Neuronal stem cell (in vitro differentiated cells): ENCODE data around the gene UCN.
"Not testable (repeated sequence)": the region's sequence is repeated elsewhere in the genome, so short reads cannot be mapped to it uniquely, and the experiment has no call there.

ENCODE experiments used
- DNase-seq: peaks from one replicate; pipeline ENCODE4 v3.0.0-alpha.2; 2013; ENCODE audit warnings: low spot score
- H2AFZ ChIP-seq: one replicate; pipeline ENCODE4 v1.6.1; 2013; ENCODE audit warnings: mild to moderate bottlenecking, low read length, inconsistent platforms
- H2AK5ac ChIP-seq: 2 replicates; pipeline ENCODE4 v1.6.1; 2013; ENCODE audit warnings: low read depth, mild to moderate bottlenecking, inconsistent platforms, low read length, moderate library complexity, mixed read lengths
- H2BK120ac ChIP-seq: 2 replicates; pipeline ENCODE4 v1.6.1; 2013; ENCODE audit warnings: low read depth, mild to moderate bottlenecking, inconsistent platforms, low read length, moderate library complexity, mixed read lengths
- H2BK12ac ChIP-seq: one replicate; pipeline ENCODE4 v1.6.1; 2013; ENCODE audit warnings: low read length, inconsistent platforms
- H2BK15ac ChIP-seq: 2 replicates; pipeline ENCODE4 v1.6.1; 2013; ENCODE audit warnings: mild to moderate bottlenecking, low read length, inconsistent platforms, mixed read lengths
- H2BK5ac ChIP-seq: one replicate; pipeline ENCODE4 v1.6.1; 2013; ENCODE audit warnings: inconsistent platforms, mild to moderate bottlenecking, low read length, moderate library complexity
- H3K14ac ChIP-seq: one replicate; pipeline ENCODE4 v1.6.1; 2013; ENCODE audit warnings: low read length, inconsistent platforms
- H3K18ac ChIP-seq: 2 replicates; pipeline ENCODE4 v1.6.1; 2013; ENCODE audit warnings: low read length, inconsistent platforms
- H3K23ac ChIP-seq: 2 replicates; pipeline ENCODE4 v1.6.1; 2013; ENCODE audit warnings: low read depth, mild to moderate bottlenecking, mixed read lengths, low read length, inconsistent platforms; ENCODE audit not compliant: poor library complexity
- H3K27ac ChIP-seq: replicated peaks from 3 replicates; pipeline ENCODE4 v1.5.1; 2013; ENCODE audit warnings: low read length, inconsistent platforms
- H3K27me3 ChIP-seq, 3 experiments: 2 replicates each; pipeline ENCODE4 v1.6.1; 2013; ENCODE audit warnings: low read length in 3 of 3, mild to moderate bottlenecking in 2 of 3, inconsistent platforms in 1 of 3, low read depth in 1 of 3, mixed read lengths in 1 of 3, moderate library complexity in 1 of 3; ENCODE audit not compliant: control insufficient read depth in 3 of 3, insufficient read depth in 3 of 3
- H3K36me3 ChIP-seq, 2 donors: replicated peaks in 1 of 2; 2 replicates each; pipeline ENCODE4 v1.6.1; 2013; ENCODE audit warnings: low read length in 2 of 2; ENCODE audit not compliant: control insufficient read depth in 2 of 2, insufficient read depth in 2 of 2
- H3K4ac ChIP-seq: 2 replicates; pipeline ENCODE4 v1.6.1; 2013; ENCODE audit warnings: inconsistent platforms, mild to moderate bottlenecking, low read length, moderate library complexity
- H3K4me1 ChIP-seq, 2 donors: 1 replicate in 1 of 2; 2 replicates in 1 of 2; pipeline ENCODE4 v1.6.1; 2013; ENCODE audit warnings: low read length in 2 of 2, low read depth in 1 of 2; ENCODE audit not compliant: control insufficient read depth in 2 of 2, insufficient read depth in 1 of 2
- H3K4me2 ChIP-seq: one replicate; pipeline ENCODE4 v1.6.1; 2013; ENCODE audit warnings: mild to moderate bottlenecking, low read length, inconsistent platforms; ENCODE audit not compliant: insufficient read depth, poor library complexity, severe bottlenecking
- H3K4me3 ChIP-seq, 2 donors: 2 replicates each; pipeline ENCODE4 v1.5.1; 2013; ENCODE audit warnings: low read length in 2 of 2, mild to moderate bottlenecking in 2 of 2, inconsistent platforms in 1 of 2, moderate library complexity in 1 of 2
- H3K79me1 ChIP-seq: one replicate; pipeline ENCODE4 v1.6.1; 2013; ENCODE audit warnings: low read depth, mild to moderate bottlenecking, inconsistent platforms, low read length, moderate library complexity
- H3K9ac ChIP-seq: one replicate; pipeline ENCODE4 v1.6.1; 2013; ENCODE audit warnings: mild to moderate bottlenecking, low read depth, low read length, inconsistent platforms; ENCODE audit not compliant: poor library complexity
- H3K9me3 ChIP-seq, 2 donors: replicated peaks in 1 of 2; 2 replicates each; pipeline versions ENCODE3 to v1.6.1; 2013; ENCODE audit warnings: low read length in 2 of 2, mild to moderate bottlenecking in 2 of 2, inconsistent platforms in 1 of 2, low read depth in 1 of 2, mixed read lengths in 1 of 2, moderate library complexity in 1 of 2; ENCODE audit not compliant: control insufficient read depth in 2 of 2, insufficient read depth in 1 of 2
- H4K8ac ChIP-seq: one replicate; pipeline ENCODE4 v1.6.1; 2013; ENCODE audit warnings: low read depth, mild to moderate bottlenecking, inconsistent platforms, low read length, moderate library complexity
- H4K91ac ChIP-seq: one replicate; pipeline ENCODE4 v1.6.1; 2013; ENCODE audit warnings: low read length, low read depth, mild to moderate bottlenecking, inconsistent platforms; ENCODE audit not compliant: poor library complexity
- WGBS, 2 donors: extraction: QIAGEN DNeasy Blood & Tissue Kit; methylation state at CpG; one replicate each; pipeline ENCODE4 v1.1.7; 2013; ENCODE audit warnings: missing lambda C conversion rate in 2 of 2, mixed read lengths in 1 of 2; ENCODE audit not compliant: insufficient read length in 2 of 2, insufficient replicate concordance in 1 of 2; ENCODE audit errors: extremely low coverage in 2 of 2; 5-methylcytosine and 5-hydroxymethylcytosine counted together

UCN gene

DNA sequence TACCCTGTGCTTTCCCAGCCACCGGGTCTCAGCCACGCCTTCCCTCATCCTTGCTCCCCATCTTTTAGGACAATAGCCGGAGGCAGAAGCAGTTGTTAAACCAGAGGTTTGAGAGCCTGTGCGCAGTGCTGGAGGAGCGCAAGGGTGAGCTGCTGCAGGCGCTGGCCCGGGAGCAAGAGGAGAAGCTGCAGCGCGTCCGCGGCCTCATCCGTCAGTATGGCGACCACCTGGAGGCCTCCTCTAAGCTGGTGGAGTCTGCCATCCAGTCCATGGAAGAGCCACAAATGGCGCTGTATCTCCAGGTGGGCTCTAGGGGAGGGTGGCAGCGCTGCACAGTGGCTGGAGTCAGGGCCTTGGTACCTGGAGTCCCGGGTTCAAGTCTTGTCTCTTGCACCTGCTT, 2.7 kb downstream of the UCN start:
- Histone ChIP-seq H2AK5ac (no peak overlapping the region), H2AFZ (no peak overlapping the region), H3K4me2 (no peak overlapping the region), H3K4me3 (peak overlapping the region in 1 of 2 donors; percentile 40), H3K79me1 (peaks cover 5% of the 10 kb centered on the region), H3K36me3 (peaks cover 3 to 12% of the 10 kb centered on the region in 2 donors), H3K9ac (no peak overlapping the region), H2BK15ac (no peak overlapping the region), H4K91ac (no peak overlapping the region), H2BK12ac (no peak overlapping the region), H3K18ac (no peak overlapping the region), H3K9me3 (peaks cover 0 to 1% of the 10 kb centered on the region in 2 donors), H3K27ac (no peak overlapping the region), H2BK5ac (no peak overlapping the region), H4K8ac (no peak overlapping the region), H3K27me3 (peaks cover 27 to 41% (median 28%) of the 10 kb centered on the region in 3 experiments), H3K14ac (no peak overlapping the region), H3K4me1 (peaks cover 0 to 3% of the 10 kb centered on the region in 2 donors), H3K23ac (no peak overlapping the region), H2BK120ac (no peak overlapping the region), H3K4ac (no peak overlapping the region)
- WGBS, 2 donors = no CpG with 5 or more reads among the region's 16 CpGs
- no peak for DNase-seq

DNA sequence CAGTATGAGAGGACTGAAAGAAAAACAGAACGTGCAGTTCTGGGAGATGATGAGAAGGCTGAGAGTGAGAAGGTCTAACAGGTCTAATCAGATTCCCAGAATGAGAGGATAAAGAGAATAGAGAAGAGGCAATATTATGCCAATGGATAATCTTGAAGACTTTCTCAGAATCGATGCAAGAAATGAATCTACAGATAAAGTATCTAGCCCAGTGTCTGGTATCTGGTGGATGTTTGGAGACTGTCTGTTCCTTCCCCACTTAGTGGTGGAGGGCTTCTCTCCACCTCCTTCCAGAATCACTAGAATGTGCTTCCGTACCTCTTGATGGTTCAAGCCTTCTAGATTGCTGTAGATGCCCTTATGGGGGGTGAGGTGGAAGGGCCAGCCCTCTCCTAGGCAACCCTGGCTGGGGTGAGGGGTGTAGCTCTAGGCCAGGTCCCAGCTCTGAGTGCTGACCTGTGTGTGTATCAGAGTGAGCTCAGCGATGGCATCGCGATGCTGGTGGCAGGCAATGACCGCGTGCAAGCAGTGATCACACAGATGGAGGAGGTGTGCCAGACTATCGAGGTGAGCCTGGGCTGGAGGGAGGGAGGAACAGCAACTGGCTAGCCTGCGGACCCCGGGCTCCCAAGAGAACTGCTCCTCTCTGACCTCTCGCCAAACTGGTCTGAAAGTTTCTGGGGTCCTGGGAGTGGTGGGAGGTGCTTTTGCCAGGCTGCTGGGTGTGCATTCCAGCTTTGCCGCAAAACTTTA, 3.6 kb downstream of the UCN start:
- H2BK15ac ChIP-seq = no peak overlapping the region
- H2BK120ac ChIP-seq = no peak overlapping the region
- H3K27ac ChIP-seq = no peak overlapping the region
- no peak overlapping the region for H2AFZ ChIP-seq
- H3K4me3 ChIP-seq = peak overlapping the region in 1 of 2 donors; percentile 27
- peaks cover 1 to 9% of the 10 kb centered on the region in 2 donors for H3K36me3 ChIP-seq
- no peak overlapping the region for H2AK5ac ChIP-seq
- peaks cover 0 to 1% of the 10 kb centered on the region in 2 donors for H3K9me3 ChIP-seq
- H4K91ac ChIP-seq = no peak overlapping the region
- no peak overlapping the region for H3K14ac ChIP-seq
- H3K23ac ChIP-seq = no peak overlapping the region
- H3K9ac ChIP-seq = no peak overlapping the region
- H3K27me3 ChIP-seq = peaks cover 28 to 41% (median 28%) of the 10 kb centered on the region in 3 experiments
- H3K4me1 ChIP-seq = peaks cover 0 to 3% of the 10 kb centered on the region in 2 donors
- no peak overlapping the region for H3K4ac ChIP-seq
- no peak overlapping the region for H2BK5ac ChIP-seq
- peaks cover 5% of the 10 kb centered on the region for H3K79me1 ChIP-seq
- no peak for DNase-seq
- WGBS, 2 donors = no CpG with 5 or more reads among the region's 13 CpGs
- no peak overlapping the region for H3K4me2 ChIP-seq
- no peak overlapping the region for H4K8ac ChIP-seq
- H3K18ac ChIP-seq = no peak overlapping the region
- no peak overlapping the region for H2BK12ac ChIP-seq

DNA sequence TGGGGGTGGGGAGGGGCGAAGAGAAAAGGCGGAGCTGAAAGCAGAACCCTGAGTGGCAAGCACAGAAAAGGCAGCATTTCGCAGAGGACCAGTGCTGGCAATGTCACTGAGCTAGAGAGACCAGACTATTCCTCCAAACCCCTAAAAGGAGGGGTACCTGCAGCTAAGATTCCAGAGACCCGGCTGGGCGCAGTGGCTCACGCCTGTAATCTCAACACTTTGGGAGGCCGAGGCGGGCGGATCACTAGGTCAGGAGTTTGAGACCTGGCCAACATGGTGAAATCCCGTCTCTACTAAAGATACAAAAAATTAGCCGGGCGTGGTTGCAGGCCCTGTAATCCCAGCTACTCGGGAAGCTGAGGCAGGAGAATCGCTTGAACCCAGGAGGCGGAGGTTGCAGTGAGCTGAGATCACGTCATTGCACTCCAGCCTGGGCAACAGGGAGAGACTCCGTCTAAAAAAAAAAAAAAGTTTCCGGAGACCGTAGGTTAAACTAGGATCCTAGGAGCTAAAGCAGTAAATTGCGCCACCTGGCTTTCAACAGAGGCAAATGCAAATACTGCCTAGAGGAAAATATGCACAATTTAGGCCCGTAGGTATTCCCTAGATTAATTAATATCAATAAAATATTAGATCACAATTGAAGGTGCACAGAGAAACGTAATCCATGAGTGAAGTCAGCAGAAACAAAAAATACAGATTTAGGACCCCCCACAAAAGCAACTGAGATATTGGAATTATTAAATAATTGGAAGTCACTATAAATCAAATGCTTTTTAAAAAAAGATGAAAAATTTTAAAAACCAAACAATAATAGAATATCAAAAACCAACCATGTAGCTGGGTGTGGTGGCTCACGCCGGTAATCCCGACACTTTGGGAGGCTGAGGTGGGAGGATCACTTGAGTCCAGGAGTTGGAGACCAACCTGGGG, 4.9 kb downstream of the UCN start:
- Histone ChIP-seq H2BK12ac (no peak overlapping the region), H3K4me1 (peaks cover 0 to 3% of the 10 kb centered on the region in 2 donors), H3K79me1 (peaks cover 5% of the 10 kb centered on the region), H3K4me2 (no peak overlapping the region), H3K4ac (no peak overlapping the region), H3K27me3 (peaks cover 28 to 42% (median 37%) of the 10 kb centered on the region in 3 experiments), H3K14ac (no peak overlapping the region), H3K27ac (no peak overlapping the region), H3K23ac (no peak overlapping the region), H2BK15ac (no peak overlapping the region), H3K4me3 (no peak overlapping the region), H3K9me3 (peaks cover 0 to 1% of the 10 kb centered on the region in 2 donors), H3K18ac (no peak overlapping the region), H2BK120ac (no peak overlapping the region), H2BK5ac (no peak overlapping the region), H4K91ac (no peak overlapping the region), H2AK5ac (no peak overlapping the region), H2AFZ (peak overlapping the region; percentile 75), H4K8ac (no peak overlapping the region), H3K36me3 (peaks cover 0 to under 1% of the 10 kb centered on the region in 2 donors), H3K9ac (no peak overlapping the region)
- no peak for DNase-seq
- no CpG with 5 or more reads among the region's 25 CpGs for WGBS, 2 donors

DNA sequence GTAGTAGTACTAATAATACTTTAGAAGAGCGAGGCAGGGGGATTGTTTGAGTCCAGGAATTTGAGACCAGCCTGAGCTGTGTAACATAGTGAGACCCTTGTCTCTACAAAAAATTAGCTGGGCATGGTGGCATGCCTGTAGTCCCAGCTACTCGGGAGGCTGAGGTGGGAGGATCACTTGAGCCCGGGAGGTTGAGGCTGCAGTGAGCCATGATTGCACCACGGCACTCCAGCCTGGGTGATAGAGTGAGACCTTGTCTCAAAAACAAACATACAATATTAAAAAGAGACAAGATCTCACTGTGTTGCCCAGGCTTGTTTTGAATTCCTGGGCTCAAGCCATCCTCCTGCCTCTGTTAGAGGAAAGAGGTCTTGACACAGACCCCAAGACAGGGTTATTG, 7.6 kb downstream of the UCN start:
- H4K8ac ChIP-seq, H3K9ac ChIP-seq, H3K36me3 ChIP-seq, H3K18ac ChIP-seq, H4K91ac ChIP-seq, H3K27ac ChIP-seq, H3K4ac ChIP-seq, H2AFZ ChIP-seq, H2AK5ac ChIP-seq, DNase-seq, H3K4me3 ChIP-seq, H3K9me3 ChIP-seq, H3K4me2 ChIP-seq, H2BK120ac ChIP-seq, H3K4me1 ChIP-seq, H2BK12ac ChIP-seq, H3K79me1 ChIP-seq, H3K14ac ChIP-seq, H3K23ac ChIP-seq, H2BK15ac ChIP-seq, H2BK5ac ChIP-seq: not testable (repeated sequence)
- WGBS, 2 donors = no CpG with 5 or more reads among the region's 4 CpGs
- H3K27me3 ChIP-seq = peaks cover 3 to 39% (median 9%) of the 10 kb centered on the region in 3 experiments
